ENCODE data around the gene OPCML.
"Not testable (repeated sequence)": the region's sequence is repeated elsewhere in the genome, so short reads cannot be mapped to it uniquely, and the experiment has no call there.

Gene OPCML

GRCh38 chr11:132379540-132379939 is 1152.8 kb downstream of the OPCML start:
- no peak for DNase-seq (ENCODE audit: low read depth, low spot score)
- no peak for TF ChIP-seq CTCF (IDR thresholded peaks at IDR 0.05; ENCODE audit: insufficient read depth, low read length, missing control alignments)
- POLR2A ChIA-PET, result no interaction called here
- CTCF ChIA-PET, result no interaction called here
- H3K4me3 ChIP-seq (ENCODE audit: low read depth, low read length), result no peak overlapping the region

- CTCF ChIA-PET, result no interaction called here
Observed at GRCh38 chr11:132373405-132374143, 1158.7 kb downstream of the OPCML start.

GRCh38 chr11:132370114-132370513 is 1162.2 kb downstream of the OPCML start:
- CTCF ChIA-PET, result not testable (repeated sequence)

More at GRCh38 chr11:132373405-132374143, 1158.7 kb downstream of the OPCML start:
- DNase-seq (ENCODE audit: low read depth, low spot score), result no peak
- POLR2A ChIA-PET, result no interaction called here
- TF ChIP-seq CTCF (IDR thresholded peaks at IDR 0.05; ENCODE audit: insufficient read depth, low read length, missing control alignments), result no peak
- H3K4me3 ChIP-seq (ENCODE audit: low read depth, low read length), result no peak overlapping the region

GRCh38 chr11:132367293-132367692 is 1165.0 kb downstream of the OPCML start:
- ChIA-PET CTCF (interaction anchor here (1.3 kb wide), 1 partner anchor 11 kb away, joined by 3 read pairs; no protein-coding TSS in a partner anchor), POLR2A (no interaction called here)
- DNase-seq (ENCODE audit: low read depth, low spot score), result no peak
- no peak overlapping the region for H3K4me3 ChIP-seq (ENCODE audit: low read depth, low read length)
- TF ChIP-seq CTCF (IDR thresholded peaks at IDR 0.05; ENCODE audit: insufficient read depth, low read length, missing control alignments), result no peak

More at GRCh38 chr11:132370114-132370513, 1162.2 kb downstream of the OPCML start:
- DNase-seq (ENCODE audit: low read depth, low spot score); H3K4me3 ChIP-seq (ENCODE audit: low read depth, low read length); POLR2A ChIA-PET: not testable (repeated sequence)

- no peak overlapping the region for H3K4me3 ChIP-seq (ENCODE audit: low read depth, low read length)
- CTCF ChIA-PET, result no interaction called here
- no peak for TF ChIP-seq CTCF (IDR thresholded peaks at IDR 0.05; ENCODE audit: insufficient read depth, low read length, missing control alignments)
- DNase-seq (ENCODE audit: low read depth, low spot score), result no peak
- POLR2A ChIA-PET, result no interaction called here
Observed at GRCh38 chr11:132365650-132366049, 1166.7 kb downstream of the OPCML start.
